ENCODE results near the gene TATDN2. TPM values are rescaled to one million over a fixed set of nuclear protein-coding genes. Genes with fewer than 3 reads are reported as not detected.
"Not testable (repeated sequence)": the region's sequence is repeated elsewhere in the genome, so short reads cannot be mapped to it uniquely, and the experiment has no call there.

The TATDN2 gene
- total RNA-seq, 1 experiment from 2014 or later: 20.8 TPM

- H3K4me1 ChIP-seq (ENCODE audit: low read length): peaks cover 3% of the 10 kb centered on the region; the same call in 1 of the 2 replicates
- no peaks in the 10 kb centered on the region for H3K27me3 ChIP-seq (ENCODE audit: low read length)
- H3K4me3 ChIP-seq (ENCODE audit: low read length): no peak overlapping the region
- no peaks in the 10 kb centered on the region for H3K9me2 ChIP-seq (replicated peaks; ENCODE audit: insufficient read depth, low read length)
- DNase-seq: no peak
- H4K20me1 ChIP-seq (ENCODE audit: insufficient read depth, low read depth, low read length): peaks cover 13% of the 10 kb centered on the region
- no peak overlapping the region for H3K4me2 ChIP-seq (ENCODE audit: low read depth, low read length, poor library complexity, severe bottlenecking)
- no peak overlapping the region for H3K9ac ChIP-seq (ENCODE audit: low read length)
- peaks cover 25% of the 10 kb centered on the region; the same call in 1 of the 2 replicates for H3K36me3 ChIP-seq (ENCODE audit: insufficient read depth, low read length)
- no peaks in the 10 kb centered on the region for H3K9me3 ChIP-seq (ENCODE audit: low read length)
- no peak overlapping the region for H3K27ac ChIP-seq (ENCODE audit: low read length)
- no peak overlapping the region for H2AFZ ChIP-seq (ENCODE audit: low read length)
- H3K79me2 ChIP-seq (ENCODE audit: low read length): peaks cover 85% of the 10 kb centered on the region
Observed at GRCh38 chr3:10259798-10260197, 11.5 kb downstream of the TATDN2 start.

DNA sequence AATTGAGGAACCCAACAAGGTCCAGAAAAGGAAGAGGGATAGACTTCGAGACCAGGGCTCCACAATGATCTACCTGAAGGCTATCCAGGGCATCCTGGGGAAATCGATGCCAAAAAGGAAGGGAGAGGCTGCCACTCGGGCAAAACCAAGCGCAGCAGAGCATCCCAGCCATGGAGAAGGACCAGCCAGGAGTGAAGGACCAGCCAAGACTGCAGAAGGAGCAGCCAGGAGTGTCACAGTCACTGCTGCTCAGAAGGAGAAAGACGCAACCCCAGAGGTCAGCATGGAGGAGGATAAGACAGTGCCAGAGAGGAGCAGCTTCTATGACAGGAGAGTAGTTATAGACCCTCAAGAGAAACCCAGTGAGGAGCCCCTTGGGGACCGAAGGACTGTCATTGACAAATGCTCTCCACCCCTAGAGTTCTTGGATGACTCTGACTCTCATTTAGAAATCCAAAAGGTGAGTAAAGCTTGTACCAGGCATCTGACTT lies 12.0 kb downstream of the TATDN2 start:
- Histone ChIP-seq H4K20me1 (ENCODE audit: insufficient read depth, low read depth, low read length) (peaks cover 13% of the 10 kb centered on the region), H3K4me3 (ENCODE audit: low read length) (no peak overlapping the region), H3K4me1 (ENCODE audit: low read length) (0 out of 2 replicates have a peak, but pooled peaks cover under 1% of the 10 kb centered on the region), H2AFZ (ENCODE audit: low read length) (no peak overlapping the region), H3K79me2 (ENCODE audit: low read length) (peaks cover 85% of the 10 kb centered on the region), H3K36me3 (ENCODE audit: insufficient read depth, low read length) (peaks cover 22% of the 10 kb centered on the region; the same call in 1 of the 2 replicates), H3K9ac (ENCODE audit: low read length) (no peak overlapping the region), H3K9me3 (ENCODE audit: low read length) (no peaks in the 10 kb centered on the region), H3K27ac (ENCODE audit: low read length) (no peak overlapping the region), H3K27me3 (ENCODE audit: low read length) (no peaks in the 10 kb centered on the region), H3K4me2 (ENCODE audit: low read depth, low read length, poor library complexity, severe bottlenecking) (no peak overlapping the region), H3K9me2 (replicated peaks; ENCODE audit: insufficient read depth, low read length) (no peaks in the 10 kb centered on the region)
- no peak for DNase-seq

GRCh38 chr3:10262027-10262426 lies 13.8 kb downstream of the TATDN2 start:
- H3K27ac ChIP-seq (ENCODE audit: low read length): no peak overlapping the region
- no peak overlapping the region for H3K4me2 ChIP-seq (ENCODE audit: low read depth, low read length, poor library complexity, severe bottlenecking)
- no peak for DNase-seq
- no peak overlapping the region for H2AFZ ChIP-seq (ENCODE audit: low read length)
- peaks cover 10% of the 10 kb centered on the region for H4K20me1 ChIP-seq (ENCODE audit: insufficient read depth, low read depth, low read length)
- H3K9me3 ChIP-seq (ENCODE audit: low read length): no peaks in the 10 kb centered on the region
- H3K4me1 ChIP-seq (ENCODE audit: low read length): no peaks in the 10 kb centered on the region
- no peaks in the 10 kb centered on the region for H3K27me3 ChIP-seq (ENCODE audit: low read length)
- H3K4me3 ChIP-seq (ENCODE audit: low read length): no peak overlapping the region
- H3K79me2 ChIP-seq (ENCODE audit: low read length): peaks cover 88% of the 10 kb centered on the region
- no peaks in the 10 kb centered on the region for H3K9me2 ChIP-seq (replicated peaks; ENCODE audit: insufficient read depth, low read length)
- H3K36me3 ChIP-seq (ENCODE audit: insufficient read depth, low read length): peaks cover 29% of the 10 kb centered on the region; the same call in 1 of the 2 replicates
- no peak overlapping the region for H3K9ac ChIP-seq (ENCODE audit: low read length)

GRCh38 chr3:10263646-10264363 lies 15.5 kb downstream of the TATDN2 start:
- no peaks in the 10 kb centered on the region for H3K4me1 ChIP-seq (ENCODE audit: low read length)
- no peaks in the 10 kb centered on the region for H3K9me3 ChIP-seq (ENCODE audit: low read length)
- H3K4me3 ChIP-seq (ENCODE audit: low read length): no peak overlapping the region
- H3K79me2 ChIP-seq (ENCODE audit: low read length): peaks cover 96% of the 10 kb centered on the region
- no peaks in the 10 kb centered on the region for H3K27me3 ChIP-seq (ENCODE audit: low read length)
- no peaks in the 10 kb centered on the region for H3K9me2 ChIP-seq (replicated peaks; ENCODE audit: insufficient read depth, low read length)
- no peak overlapping the region for H2AFZ ChIP-seq (ENCODE audit: low read length)
- H3K36me3 ChIP-seq (ENCODE audit: insufficient read depth, low read length): peaks cover 45% of the 10 kb centered on the region
- H3K9ac ChIP-seq (ENCODE audit: low read length): no peak overlapping the region
- peak; percentile 62 for DNase-seq
- no peak overlapping the region for H3K27ac ChIP-seq (ENCODE audit: low read length)
- peaks cover 25% of the 10 kb centered on the region for H4K20me1 ChIP-seq (ENCODE audit: insufficient read depth, low read depth, low read length)
- H3K4me2 ChIP-seq (ENCODE audit: low read depth, low read length, poor library complexity, severe bottlenecking): no peak overlapping the region

GRCh38 chr3:10265833-10266232 lies 17.6 kb downstream of the TATDN2 start:
- no peaks in the 10 kb centered on the region for H3K9me2 ChIP-seq (replicated peaks; ENCODE audit: insufficient read depth, low read length)
- peaks cover 54% of the 10 kb centered on the region for H3K36me3 ChIP-seq (ENCODE audit: insufficient read depth, low read length)
- no peak overlapping the region for H2AFZ ChIP-seq (ENCODE audit: low read length)
- H3K4me1 ChIP-seq (ENCODE audit: low read length): no peaks in the 10 kb centered on the region
- H3K4me3 ChIP-seq (ENCODE audit: low read length): no peak overlapping the region
- peaks cover 26% of the 10 kb centered on the region for H4K20me1 ChIP-seq (ENCODE audit: insufficient read depth, low read depth, low read length)
- H3K79me2 ChIP-seq (ENCODE audit: low read length): peaks cover 96% of the 10 kb centered on the region
- no peak overlapping the region for H3K4me2 ChIP-seq (ENCODE audit: low read depth, low read length, poor library complexity, severe bottlenecking)
- no peak overlapping the region for H3K27ac ChIP-seq (ENCODE audit: low read length)
- H3K27me3 ChIP-seq (ENCODE audit: low read length): no peaks in the 10 kb centered on the region
- no peak overlapping the region for H3K9ac ChIP-seq (ENCODE audit: low read length)
- no peaks in the 10 kb centered on the region for H3K9me3 ChIP-seq (ENCODE audit: low read length)
- DNase-seq: no peak

GRCh38 chr3:10266936-10267335 lies 18.7 kb downstream of the TATDN2 start:
- not testable (repeated sequence) for H3K27ac ChIP-seq (ENCODE audit: low read length); H3K9ac ChIP-seq (ENCODE audit: low read length); H3K27me3 ChIP-seq (ENCODE audit: low read length); H3K4me2 ChIP-seq (ENCODE audit: low read depth, low read length, poor library complexity, severe bottlenecking); H3K4me3 ChIP-seq (ENCODE audit: low read length); H3K9me2 ChIP-seq (replicated peaks; ENCODE audit: insufficient read depth, low read length); DNase-seq; H2AFZ ChIP-seq (ENCODE audit: low read length); H3K9me3 ChIP-seq (ENCODE audit: low read length); H3K4me1 ChIP-seq (ENCODE audit: low read length)
- Histone ChIP-seq H3K36me3 (ENCODE audit: insufficient read depth, low read length) (peaks cover 57% of the 10 kb centered on the region), H4K20me1 (ENCODE audit: insufficient read depth, low read depth, low read length) (peaks cover 32% of the 10 kb centered on the region), H3K79me2 (ENCODE audit: low read length) (peaks cover 98% of the 10 kb centered on the region)

GRCh38 chr3:10268116-10268515 lies 19.9 kb downstream of the TATDN2 start:
- H3K36me3 ChIP-seq (ENCODE audit: insufficient read depth, low read length): peaks cover 53% of the 10 kb centered on the region
- H3K79me2 ChIP-seq (ENCODE audit: low read length): peaks cover 99% of the 10 kb centered on the region
- peaks cover 35% of the 10 kb centered on the region for H4K20me1 ChIP-seq (ENCODE audit: insufficient read depth, low read depth, low read length)

GRCh38 chr3:10268930-10269329 lies 20.7 kb downstream of the TATDN2 start:
- H2AFZ ChIP-seq (ENCODE audit: low read length): no peak overlapping the region
- DNase-seq: no peak
- H3K4me3 ChIP-seq (ENCODE audit: low read length): no peak overlapping the region
- no peaks in the 10 kb centered on the region for H3K9me3 ChIP-seq (ENCODE audit: low read length)
- no peaks in the 10 kb centered on the region for H3K9me2 ChIP-seq (replicated peaks; ENCODE audit: insufficient read depth, low read length)
- H3K4me1 ChIP-seq (ENCODE audit: low read length): peaks cover 11% of the 10 kb centered on the region
- H4K20me1 ChIP-seq (ENCODE audit: insufficient read depth, low read depth, low read length): peaks cover 42% of the 10 kb centered on the region
- no peak overlapping the region for H3K27ac ChIP-seq (ENCODE audit: low read length)
- no peak overlapping the region for H3K4me2 ChIP-seq (ENCODE audit: low read depth, low read length, poor library complexity, severe bottlenecking)
- H3K79me2 ChIP-seq (ENCODE audit: low read length): peaks cover 99% of the 10 kb centered on the region
- no peak overlapping the region for H3K9ac ChIP-seq (ENCODE audit: low read length)
- peaks cover 53% of the 10 kb centered on the region for H3K36me3 ChIP-seq (ENCODE audit: insufficient read depth, low read length)
- no peaks in the 10 kb centered on the region for H3K27me3 ChIP-seq (ENCODE audit: low read length)

More at GRCh38 chr3:10268116-10268515, 19.9 kb downstream of the TATDN2 start:
- H2AFZ ChIP-seq (ENCODE audit: low read length): no peak overlapping the region
- H3K27ac ChIP-seq (ENCODE audit: low read length): no peak overlapping the region
- DNase-seq: no peak
- no peak overlapping the region for H3K4me2 ChIP-seq (ENCODE audit: low read depth, low read length, poor library complexity, severe bottlenecking)
- H3K4me1 ChIP-seq (ENCODE audit: low read length): peaks cover 3% of the 10 kb centered on the region; the same call in 1 of the 2 replicates
- no peaks in the 10 kb centered on the region for H3K27me3 ChIP-seq (ENCODE audit: low read length)
- H3K4me3 ChIP-seq (ENCODE audit: low read length): no peak overlapping the region
- H3K9me3 ChIP-seq (ENCODE audit: low read length): no peaks in the 10 kb centered on the region
- H3K9me2 ChIP-seq (replicated peaks; ENCODE audit: insufficient read depth, low read length): no peaks in the 10 kb centered on the region
- no peak overlapping the region for H3K9ac ChIP-seq (ENCODE audit: low read length)
